Nephron progenitor cell (in vitro differentiated cells): ENCODE measurements around the gene PCDHGA5.
"Not testable (repeated sequence)": the region's sequence is repeated elsewhere in the genome, so short reads cannot be mapped to it uniquely, and the experiment has no call there.

Experiments
- DNase-seq: peaks from one replicate; pipeline ENCODE4 v3.0.0; 2021
- H3K27ac Mint-ChIP-seq: 2 replicates; pipeline ENCODE4 v1.8.0; 2021; ENCODE audit warnings: mild to moderate bottlenecking, moderate library complexity, mixed read lengths
- H3K27me3 Mint-ChIP-seq: 2 replicates; pipeline ENCODE4 v1.8.0; 2021; ENCODE audit warnings: mild to moderate bottlenecking, low read depth, mixed read lengths; ENCODE audit not compliant: poor library complexity
- H3K36me3 Mint-ChIP-seq: 2 replicates; pipeline ENCODE4 v1.8.0; 2021; ENCODE audit warnings: low read depth, mixed read lengths
- H3K4me1 Mint-ChIP-seq: 2 replicates; pipeline ENCODE4 v1.8.0; 2021; ENCODE audit warnings: mixed read lengths
- H3K4me3 Mint-ChIP-seq: 2 replicates; pipeline ENCODE4 v1.8.0; 2021; ENCODE audit warnings: mild to moderate bottlenecking, moderate library complexity, mixed read lengths
- H3K9me3 Mint-ChIP-seq: 2 replicates; pipeline ENCODE4 v1.8.0; 2021; ENCODE audit warnings: mild to moderate bottlenecking, moderate library complexity, mixed read lengths
- TF ChIP-seq, protein P1 (sequence below): fragments of 200-600 bp; sonication (generic); IDR thresholded peaks from 2 replicates; pipeline ENCODE4 v1.5.0; 2021; ENCODE audit warnings: antibody characterized with exemption

The PCDHGA5 gene

GRCh38 chr5:141393267-141393666, 29.3 kb downstream of the PCDHGA5 start:
- Mint-ChIP-seq H3K4me3 (no peak overlapping the region), H3K36me3 (peaks cover 78% of the 10 kb centered on the region), H3K9me3 (peaks cover 94% of the 10 kb centered on the region), H3K4me1 (no peaks in the 10 kb centered on the region), H3K27ac (no peak overlapping the region), H3K27me3 (peaks cover 3% of the 10 kb centered on the region)
- TF ChIP-seq, protein P1, sequence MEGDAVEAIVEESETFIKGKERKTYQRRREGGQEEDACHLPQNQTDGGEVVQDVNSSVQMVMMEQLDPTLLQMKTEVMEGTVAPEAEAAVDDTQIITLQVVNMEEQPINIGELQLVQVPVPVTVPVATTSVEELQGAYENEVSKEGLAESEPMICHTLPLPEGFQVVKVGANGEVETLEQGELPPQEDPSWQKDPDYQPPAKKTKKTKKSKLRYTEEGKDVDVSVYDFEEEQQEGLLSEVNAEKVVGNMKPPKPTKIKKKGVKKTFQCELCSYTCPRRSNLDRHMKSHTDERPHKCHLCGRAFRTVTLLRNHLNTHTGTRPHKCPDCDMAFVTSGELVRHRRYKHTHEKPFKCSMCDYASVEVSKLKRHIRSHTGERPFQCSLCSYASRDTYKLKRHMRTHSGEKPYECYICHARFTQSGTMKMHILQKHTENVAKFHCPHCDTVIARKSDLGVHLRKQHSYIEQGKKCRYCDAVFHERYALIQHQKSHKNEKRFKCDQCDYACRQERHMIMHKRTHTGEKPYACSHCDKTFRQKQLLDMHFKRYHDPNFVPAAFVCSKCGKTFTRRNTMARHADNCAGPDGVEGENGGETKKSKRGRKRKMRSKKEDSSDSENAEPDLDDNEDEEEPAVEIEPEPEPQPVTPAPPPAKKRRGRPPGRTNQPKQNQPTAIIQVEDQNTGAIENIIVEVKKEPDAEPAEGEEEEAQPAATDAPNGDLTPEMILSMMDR = no peak
- no peak for DNase-seq

GRCh38 chr5:141394401-141395187, 30.6 kb downstream of the PCDHGA5 start:
- Mint-ChIP-seq H3K36me3 (peaks cover 76% of the 10 kb centered on the region), H3K9me3 (peaks cover 94% of the 10 kb centered on the region)
- DNase-seq, H3K4me3 Mint-ChIP-seq, H3K4me1 Mint-ChIP-seq, H3K27ac Mint-ChIP-seq, H3K27me3 Mint-ChIP-seq: not testable (repeated sequence)

GRCh38 chr5:141397756-141398551, 34.0 kb downstream of the PCDHGA5 start, which contains the start of gene PCDHGB5:
TSS of gene PCDHGB5 (plus strand) at chr5:141397947. CDS start at chr5:141398128, 181 bp downstream.
- not testable (repeated sequence) for H3K4me1 Mint-ChIP-seq, H3K27me3 Mint-ChIP-seq, H3K27ac Mint-ChIP-seq, H3K4me3 Mint-ChIP-seq, DNase-seq
- Mint-ChIP-seq H3K9me3 (peaks cover 88% of the 10 kb centered on the region), H3K36me3 (peaks cover 70% of the 10 kb centered on the region)

DNA sequence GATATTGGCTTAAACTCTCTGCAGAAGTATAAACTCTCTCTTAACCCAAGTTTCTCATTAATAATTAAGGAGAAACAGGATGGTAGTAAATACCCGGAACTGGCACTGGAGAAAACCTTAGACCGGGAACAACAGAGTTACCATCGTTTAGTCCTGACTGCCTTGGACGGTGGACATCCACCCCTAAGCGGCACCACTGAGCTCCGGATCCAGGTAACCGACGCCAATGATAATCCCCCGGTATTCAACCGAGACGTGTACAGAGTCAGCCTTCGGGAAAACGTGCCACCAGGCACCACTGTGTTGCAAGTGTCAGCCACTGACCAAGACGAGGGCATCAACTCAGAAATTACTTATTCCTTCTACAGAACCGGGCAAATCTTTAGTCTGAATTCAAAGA, 34.6 kb downstream of the PCDHGA5 start:
- H3K27me3 Mint-ChIP-seq = peaks cover 5% of the 10 kb centered on the region
- H3K27ac Mint-ChIP-seq = no peak overlapping the region
- H3K4me3 Mint-ChIP-seq = no peak overlapping the region
- peaks cover 88% of the 10 kb centered on the region for H3K9me3 Mint-ChIP-seq
- DNase-seq = no peak
- H3K36me3 Mint-ChIP-seq = peaks cover 66% of the 10 kb centered on the region
- H3K4me1 Mint-ChIP-seq = no peaks in the 10 kb centered on the region
- TF ChIP-seq, protein P1 = no peak

DNA sequence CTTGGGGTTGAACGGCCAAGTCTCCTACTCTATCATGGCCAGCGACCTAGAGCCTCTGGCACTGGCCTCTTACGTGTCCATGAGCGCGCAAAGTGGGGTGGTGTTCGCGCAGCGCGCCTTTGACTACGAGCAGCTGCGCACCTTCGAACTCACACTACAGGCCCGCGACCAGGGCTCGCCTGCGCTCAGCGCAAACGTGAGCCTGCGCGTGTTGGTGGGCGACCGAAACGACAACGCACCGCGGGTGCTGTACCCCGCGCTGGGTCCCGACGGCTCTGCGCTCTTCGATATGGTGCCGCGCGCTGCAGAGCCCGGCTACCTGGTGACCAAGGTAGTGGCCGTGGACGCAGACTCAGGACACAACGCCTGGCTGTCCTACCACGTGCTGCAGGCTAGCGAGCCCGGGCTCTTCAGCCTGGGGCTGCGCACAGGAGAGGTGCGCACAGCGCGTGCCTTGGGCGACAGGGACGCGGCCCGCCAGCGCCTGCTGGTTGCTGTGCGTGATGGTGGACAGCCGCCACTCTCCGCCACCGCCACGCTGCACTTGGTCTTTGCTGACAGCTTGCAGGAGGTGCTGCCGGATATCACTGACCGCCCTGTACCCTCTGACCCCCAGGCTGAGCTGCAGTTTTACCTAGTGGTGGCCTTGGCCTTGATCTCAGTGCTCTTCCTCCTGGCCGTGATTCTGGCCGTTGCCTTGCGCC, 35.7 kb downstream of the PCDHGA5 start:
- no peak overlapping the region for H3K27ac Mint-ChIP-seq
- TF ChIP-seq, protein P1 = no peak
- no peak for DNase-seq
- H3K27me3 Mint-ChIP-seq = peaks cover 5% of the 10 kb centered on the region
- H3K36me3 Mint-ChIP-seq = peaks cover 66% of the 10 kb centered on the region
- H3K9me3 Mint-ChIP-seq = peaks cover 87% of the 10 kb centered on the region
- no peaks in the 10 kb centered on the region for H3K4me1 Mint-ChIP-seq
- H3K4me3 Mint-ChIP-seq = peak overlapping the region; percentile 17

GRCh38 chr5:141402553-141403243, 38.7 kb downstream of the PCDHGA5 start, which contains the start of gene PCDHGA9:
TSS of gene PCDHGA9 (plus strand) at chr5:141402778. CDS start at chr5:141402953, 175 bp downstream.
- H3K27ac Mint-ChIP-seq = no peak within 1 kb of the TSS
- peaks cover 70% of the 10 kb centered on the region for H3K36me3 Mint-ChIP-seq
- H3K27me3 Mint-ChIP-seq = peaks cover 5% of the 10 kb centered on the region
- TF ChIP-seq, protein P1 = no peak
- H3K4me3 Mint-ChIP-seq = no peak within 1 kb of the TSS
- peaks cover 89% of the 10 kb centered on the region for H3K9me3 Mint-ChIP-seq
- no peaks in the 10 kb centered on the region for H3K4me1 Mint-ChIP-seq
- no peak for DNase-seq
